ENCODE measurements around the gene MAFB.
"Not testable (repeated sequence)": the region's sequence is repeated elsewhere in the genome, so short reads cannot be mapped to it uniquely, and the experiment has no call there.

Gene MAFB

GRCh38 chr20:40689100-40689942 is at the start of gene MAFB:
Gene MAFB (minus strand): TSS chr20:40689236. CDS start chr20:40688850, 386 bp downstream.
- no peak for DNase-seq

- DNase-seq = not testable (repeated sequence)
Measured at GRCh38 chr20:40736468-40736867, 47.4 kb upstream of the MAFB start.

GRCh38 chr20:40728996-40729395 is 40.0 kb upstream of the MAFB start:
- DNase-seq = no peak

- no peak for DNase-seq
Measured at GRCh38 chr20:40728470-40728869, 39.4 kb upstream of the MAFB start.

GRCh38 chr20:40727960-40728359 is 38.9 kb upstream of the MAFB start:
- no peak for DNase-seq

GRCh38 chr20:40726776-40727175 is 37.7 kb upstream of the MAFB start:
- DNase-seq = no peak

GRCh38 chr20:40724566-40724965 is 35.5 kb upstream of the MAFB start:
- no peak for DNase-seq

- DNase-seq = no peak
Measured at GRCh38 chr20:40720826-40721225, 31.8 kb upstream of the MAFB start.

- no peak for DNase-seq
Measured at GRCh38 chr20:40720099-40720498, 31.1 kb upstream of the MAFB start.

GRCh38 chr20:40718982-40719729 is 30.1 kb upstream of the MAFB start:
- DNase-seq = no peak

- DNase-seq = no peak
Measured at GRCh38 chr20:40718214-40718977, 29.4 kb upstream of the MAFB start.

- no peak for DNase-seq
Measured at GRCh38 chr20:40717343-40717865, 28.4 kb upstream of the MAFB start.

- no peak for DNase-seq
Measured at GRCh38 chr20:40715491-40715890, 26.5 kb upstream of the MAFB start.

GRCh38 chr20:40714916-40715315 is 25.9 kb upstream of the MAFB start:
- DNase-seq = no peak

- no peak for DNase-seq
Measured at GRCh38 chr20:40714109-40714508, 25.1 kb upstream of the MAFB start.

GRCh38 chr20:40713508-40713907 is 24.5 kb upstream of the MAFB start:
- DNase-seq = no peak

GRCh38 chr20:40711079-40711478 is 22.0 kb upstream of the MAFB start:
- DNase-seq = no peak

- no peak for DNase-seq
Measured at GRCh38 chr20:40710603-40711002, 21.6 kb upstream of the MAFB start.

- DNase-seq = no peak
Measured at GRCh38 chr20:40706977-40707582, 18.0 kb upstream of the MAFB start.

- no peak for DNase-seq
Measured at GRCh38 chr20:40705413-40705812, 16.4 kb upstream of the MAFB start.

- DNase-seq = no peak
Measured at GRCh38 chr20:40704828-40705227, 15.8 kb upstream of the MAFB start.

GRCh38 chr20:40703975-40704530 is 15.0 kb upstream of the MAFB start:
- no peak for DNase-seq
